OCI-LY7 (cell line): ENCODE data around the gene BMI1. TPM values are rescaled to one million over a fixed set of nuclear protein-coding genes. Genes with fewer than 3 reads are reported as not detected.

Experiments
- BruUV-seq: library from RNA; stranded (reverse); fragments of 400-500 nt; replicated peaks from 2 replicates; lab custom pipeline; 2021; lab: Mats Ljungman, UMichigan
- CTCF ChIA-PET: fragments of 300-600 bp; sonication (Branson Sonifier 250); formaldehyde crosslinking; loops from one replicate; lab custom pipeline; 2022; ENCODE audit warnings: antibody characterized with exemption; ENCODE audit not compliant: unreplicated experiment; lab: Charles Lee
- POLR2A ChIA-PET: fragments of 300-600 bp; sonication (Branson Sonifier 250); formaldehyde crosslinking; loops from one replicate; lab custom pipeline; 2022; ENCODE audit warnings: antibody characterized with exemption; lab: Charles Lee
- DNase-seq: peaks from one replicate; pipeline ENCODE4 v3.0.0-alpha.2; 2015; ENCODE audit warnings: low spot score
- H2AFZ ChIP-seq: fragments of 200-600 bp; sonication (generic), shearing (Covaris generic); 2 replicates; pipeline ENCODE4 v1.6.1; 2014; ENCODE audit warnings: mild to moderate bottlenecking, antibody characterized with exemption, low read length, moderate library complexity
- H3K27ac ChIP-seq: fragments of 200-600 bp; sonication (generic); 2 replicates; pipeline ENCODE4 v1.5.1; 2014; ENCODE audit warnings: mixed run types, low read depth, mild to moderate bottlenecking, moderate library complexity, low read length, inconsistent platforms; ENCODE audit not compliant: poor library complexity, severe bottlenecking
- H3K36me3 ChIP-seq: fragments of 200-600 bp; sonication (generic); 2 replicates; pipeline ENCODE4 v1.6.1; 2014; ENCODE audit warnings: mild to moderate bottlenecking, antibody characterized with exemption, low read length, moderate library complexity, mixed read lengths; ENCODE audit not compliant: insufficient read depth
- H3K4me1 ChIP-seq: fragments of 200-600 bp; sonication (generic); 2 replicates; pipeline ENCODE4 v1.5.1; 2014; ENCODE audit warnings: mild to moderate bottlenecking, low read length; ENCODE audit not compliant: insufficient read depth, poor library complexity, severe bottlenecking
- H3K4me2 ChIP-seq: fragments of 200-600 bp; sonication (generic); 2 replicates; pipeline ENCODE4 v1.6.1; 2014; ENCODE audit warnings: mild to moderate bottlenecking, low read length
- H3K4me3 ChIP-seq: fragments of 200-600 bp; sonication (generic); 2 replicates; pipeline ENCODE4 v1.5.1; 2014; ENCODE audit warnings: mild to moderate bottlenecking, low read depth, low read length; ENCODE audit not compliant: poor library complexity, severe bottlenecking
- H3K79me2 ChIP-seq: fragments of 200-600 bp; sonication (generic); 2 replicates; pipeline ENCODE4 v1.6.1; 2016; ENCODE audit warnings: low read depth, mild to moderate bottlenecking, low read length, moderate library complexity, mixed read lengths; ENCODE audit not compliant: insufficient read depth
- H3K9me2 ChIP-seq: fragments of 200-600 bp; sonication (generic); 2 replicates; pipeline ENCODE4 v1.6.1; 2016; ENCODE audit warnings: mild to moderate bottlenecking, low read length, mixed read lengths; ENCODE audit not compliant: insufficient read depth
- H3K9me3 ChIP-seq: fragments of 200-600 bp; sonication (generic); 2 replicates; pipeline ENCODE4 v1.6.1; 2014; ENCODE audit warnings: mild to moderate bottlenecking, mixed run types, low read length, mixed read lengths
- H4K20me1 ChIP-seq: fragments of 200-600 bp; sonication (generic); 2 replicates; pipeline ENCODE4 v1.6.1; 2014; ENCODE audit warnings: mild to moderate bottlenecking, antibody characterized with exemption, low read length, moderate library complexity, mixed read lengths; ENCODE audit not compliant: insufficient read depth
- EZH2phosphoT487 ChIP-seq: fragments of 200-600 bp; sonication (generic); IDR thresholded peaks from 2 replicates; pipeline ENCODE4 v1.6.1; 2018; ENCODE audit warnings: low read depth, borderline replicate concordance, mild to moderate bottlenecking, mixed run types, antibody characterized with exemption, low read length, moderate library complexity, mixed read lengths
- intact Hi-C: fragments of 100-400 bp; cut with micrococcal nuclease; formaldehyde crosslinking; loops from one replicate; pipeline ENCODE4 v1.10.0; 2022; ENCODE audit not compliant: unreplicated experiment
- total RNA-seq, 2 experiments: library from RNA; depleted of rRNA in 1 of 2; stranded (reverse); fragments of >200 nt in 1 of 2; shearing (Covaris generic) in 1 of 2; gene quantifications; 2 replicates each; pipeline ENCODE4 v1.2.3, GENCODE V29; 2014 to 2022
- TF ChIP-seq, protein P1 (sequence below): fragments of 200-600 bp; sonication (generic); conservative IDR thresholded peaks from 2 replicates; pipeline ENCODE4 v1.5.1; 2014; ENCODE audit warnings: mild to moderate bottlenecking, antibody characterized with exemption, low read length, moderate library complexity, mixed read lengths

BMI1 gene
- total RNA-seq, 2 experiments from 2014 or later: 7.4 to 17.8 TPM

DNA sequence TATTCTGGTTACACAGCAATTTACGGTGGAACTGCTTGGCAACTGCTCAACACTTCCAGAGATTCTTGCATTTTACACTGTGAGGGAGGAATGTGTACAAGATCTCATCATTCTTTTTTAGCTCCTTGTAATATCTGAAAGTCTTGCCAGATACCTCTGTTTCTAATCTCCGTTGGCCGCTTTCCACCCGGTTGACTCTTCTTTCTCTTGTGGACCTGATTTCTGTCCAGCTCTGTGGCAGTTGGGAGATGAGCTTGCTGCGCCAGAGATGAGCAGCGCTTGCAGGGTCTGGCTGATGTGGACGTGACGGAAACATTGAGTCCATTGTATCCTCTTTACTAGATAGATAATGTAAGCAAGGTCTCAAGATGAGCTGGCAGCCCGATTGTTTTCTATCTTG is 52.0 kb downstream of the BMI1 start:
- Histone ChIP-seq H3K36me3 (no peaks in the 10 kb centered on the region), H3K4me3 (no peak overlapping the region), H3K9me3 (no peaks in the 10 kb centered on the region), H3K79me2 (no peaks in the 10 kb centered on the region), H3K4me1 (peaks cover 23% of the 10 kb centered on the region), H3K4me2 (no peak overlapping the region), H4K20me1 (no peaks in the 10 kb centered on the region), H3K27ac (no peak overlapping the region), H3K9me2 (no peaks in the 10 kb centered on the region), H2AFZ (no peak overlapping the region)
- CTCF ChIA-PET: no interaction called here
- POLR2A ChIA-PET: interaction anchor here (0.5 to 1.6 kb wide), 3 partner anchors 29 to 302 kb away, joined by 3 to 5 read pairs (median 4); partner anchors contain the start of gene COMMD3
- intact Hi-C loops: no loop called here
- BruUV-seq: no TSS peak
- no peak for DNase-seq
- TF ChIP-seq EZH2phosphoT487: no peak
- TF ChIP-seq, protein P1, sequence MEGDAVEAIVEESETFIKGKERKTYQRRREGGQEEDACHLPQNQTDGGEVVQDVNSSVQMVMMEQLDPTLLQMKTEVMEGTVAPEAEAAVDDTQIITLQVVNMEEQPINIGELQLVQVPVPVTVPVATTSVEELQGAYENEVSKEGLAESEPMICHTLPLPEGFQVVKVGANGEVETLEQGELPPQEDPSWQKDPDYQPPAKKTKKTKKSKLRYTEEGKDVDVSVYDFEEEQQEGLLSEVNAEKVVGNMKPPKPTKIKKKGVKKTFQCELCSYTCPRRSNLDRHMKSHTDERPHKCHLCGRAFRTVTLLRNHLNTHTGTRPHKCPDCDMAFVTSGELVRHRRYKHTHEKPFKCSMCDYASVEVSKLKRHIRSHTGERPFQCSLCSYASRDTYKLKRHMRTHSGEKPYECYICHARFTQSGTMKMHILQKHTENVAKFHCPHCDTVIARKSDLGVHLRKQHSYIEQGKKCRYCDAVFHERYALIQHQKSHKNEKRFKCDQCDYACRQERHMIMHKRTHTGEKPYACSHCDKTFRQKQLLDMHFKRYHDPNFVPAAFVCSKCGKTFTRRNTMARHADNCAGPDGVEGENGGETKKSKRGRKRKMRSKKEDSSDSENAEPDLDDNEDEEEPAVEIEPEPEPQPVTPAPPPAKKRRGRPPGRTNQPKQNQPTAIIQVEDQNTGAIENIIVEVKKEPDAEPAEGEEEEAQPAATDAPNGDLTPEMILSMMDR: no peak

DNA sequence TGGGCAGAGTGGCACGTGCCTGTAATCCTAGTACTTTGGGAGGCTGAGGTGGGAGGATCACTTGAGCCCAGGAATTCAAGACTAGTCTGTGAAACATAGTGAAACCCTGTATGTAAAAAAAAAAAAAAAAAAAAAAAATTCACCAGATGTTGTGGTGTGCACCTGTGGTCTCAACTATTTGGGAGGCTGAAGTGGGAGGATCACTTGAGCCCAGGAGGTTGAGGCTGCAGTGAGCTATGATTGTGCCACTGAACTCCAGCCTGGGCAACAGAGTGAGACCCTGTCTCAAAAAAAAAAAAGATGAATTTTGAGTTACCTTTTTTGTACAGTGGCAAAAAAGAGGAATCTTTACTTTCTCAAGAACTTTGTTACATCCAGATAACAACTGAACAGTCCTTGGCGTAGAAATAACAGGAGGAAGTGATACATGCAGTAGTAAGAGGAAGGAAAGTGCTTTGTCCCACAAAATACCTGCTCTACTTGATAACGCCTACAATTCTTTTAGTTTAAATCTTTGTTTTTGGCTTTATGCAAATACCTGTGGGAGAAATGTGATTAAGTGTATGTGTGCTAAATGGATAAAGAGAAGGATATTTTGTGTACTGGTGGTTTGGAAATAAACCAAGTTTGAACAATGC is 53.7 kb downstream of the BMI1 start:
- Histone ChIP-seq H3K4me3 (no peak overlapping the region), H3K9me3 (no peaks in the 10 kb centered on the region), H2AFZ (peak overlapping the region; percentile 46), H3K27ac (no peak overlapping the region), H3K9me2 (no peaks in the 10 kb centered on the region), H3K36me3 (no peaks in the 10 kb centered on the region), H3K79me2 (no peaks in the 10 kb centered on the region), H4K20me1 (no peaks in the 10 kb centered on the region), H3K4me2 (no peak overlapping the region), H3K4me1 (peaks cover 40% of the 10 kb centered on the region)
- TF ChIP-seq, protein P1: no peak
- no peak for TF ChIP-seq EZH2phosphoT487
- intact Hi-C loops: no loop called here
- POLR2A ChIA-PET: interaction anchor here (0.6 to 1.7 kb wide), 6 partner anchors 15 to 343 kb away, joined by 3 to 7 read pairs (median 4); no protein-coding TSS in a partner anchor
- BruUV-seq: no TSS peak
- CTCF ChIA-PET: no interaction called here
- no peak for DNase-seq

DNA sequence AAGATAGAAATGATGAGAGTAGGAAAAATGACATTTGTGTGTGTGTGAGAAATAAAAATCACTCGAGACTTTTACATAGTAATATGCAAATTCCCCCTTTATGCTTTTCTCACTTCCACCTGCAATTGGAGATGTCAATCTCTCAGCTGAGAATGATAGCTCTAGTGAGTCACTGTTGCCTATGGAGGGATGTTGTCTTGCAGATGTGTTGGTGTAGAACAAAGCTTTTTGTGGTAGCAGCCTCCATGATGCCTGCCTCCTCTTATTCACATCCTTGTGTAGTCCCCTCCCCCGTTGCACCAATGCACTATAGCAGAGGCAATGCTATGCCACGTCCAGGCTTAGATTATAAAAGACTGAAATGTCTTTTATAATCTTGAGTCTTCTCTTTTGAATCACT is 58.2 kb downstream of the BMI1 start:
- Histone ChIP-seq H3K4me2 (peak overlapping the region; percentile 42), H3K27ac (peak overlapping the region; percentile 42), H3K4me1 (peaks cover 33% of the 10 kb centered on the region), H3K9me2 (no peaks in the 10 kb centered on the region), H4K20me1 (no peaks in the 10 kb centered on the region), H3K9me3 (no peaks in the 10 kb centered on the region), H3K36me3 (no peaks in the 10 kb centered on the region), H3K79me2 (no peaks in the 10 kb centered on the region), H3K4me3 (peak overlapping the region; percentile 25), H2AFZ (peak overlapping the region; percentile 38)
- ChIA-PET POLR2A (interaction anchor here (1.0 to 2.7 kb wide), 7 partner anchors 8 to 63 kb away, joined by 4 to 10 read pairs (median 5); partner anchors contain the start of gene COMMD3), CTCF (no interaction called here)
- intact Hi-C loops: loop anchor here (2.0 kb wide), 2 partner anchors 38 to 58 kb away; partner anchors contain the start of gene BMI1
- peak; percentile 53 for DNase-seq
- TF ChIP-seq, protein P1: no peak
- TF ChIP-seq EZH2phosphoT487: no peak
- BruUV-seq: no TSS peak
